Panc1 (cell line): ENCODE results near the gene NOP16. TPM values are rescaled to one million over a fixed set of nuclear protein-coding genes. Genes with fewer than 3 reads are reported as not detected.

Experiments
- microRNA-seq: library from miRNA; unstranded; fragments of <30 nt; microRNA quantifications from one replicate; pipeline ENCODE4 v1.1.0, GENCODE V29; 2020; ENCODE audit not compliant: unreplicated experiment
- total RNA-seq: library from RNA; stranded (reverse); gene quantifications from one replicate; pipeline ENCODE4 v1.2.1, GENCODE V29; 2021; ENCODE audit not compliant: unreplicated experiment

NOP16 gene
- total RNA-seq, 1 experiment from 2014 or later = 76.2 TPM

Small RNA genes lying within 50 kb of the gene (microRNA-seq; reads per million reads assigned to microRNA genes)
- 1.6 reads per million for gene MIR1271

Other genes starting within 250 kb of the NOP16 start
- gene SIMC1, start 150.2 kb downstream of the NOP16 start, total RNA-seq = 19.2 TPM
- gene KIAA1191, start 26.8 kb downstream of the NOP16 start, total RNA-seq = 92.3 TPM
- 2.0 TPM for gene ARL10, start 23.1 kb downstream of the NOP16 start, total RNA-seq
- gene HIGD2A, start 153 bp upstream of the NOP16 start, total RNA-seq = 162 TPM
- 124 TPM for gene CLTB, start 27.9 kb upstream of the NOP16 start, total RNA-seq
- gene FAF2, start 59.8 kb upstream of the NOP16 start, total RNA-seq = 86.6 TPM
- gene RNF44, start 148.8 kb upstream of the NOP16 start, total RNA-seq = 113 TPM
- gene CDHR2, start 160.7 kb upstream of the NOP16 start, total RNA-seq = 0.72 TPM
- 18.9 TPM for gene GPRIN1, start 221.6 kb upstream of the NOP16 start, total RNA-seq
- 0.77 TPM for gene SNCB, start 241.9 kb upstream of the NOP16 start, total RNA-seq
- gene EIF4E1B, start 242.1 kb upstream of the NOP16 start, total RNA-seq = not detected